ENCODE measurements around the gene FCGR2B.

Gene FCGR2B

GRCh38 chr1:161726473-161727255, 63.7 kb downstream of the FCGR2B start:
- peak; percentile 72 for ATAC-seq (ENCODE audit: insufficient read depth, low read depth)
- H3K27me3 ChIP-seq (ENCODE audit: insufficient read depth, low read length, poor library complexity) = peaks cover 56% of the 10 kb centered on the region
- peak; percentile 76 for DNase-seq
- no peaks in the 10 kb centered on the region for H3K36me3 ChIP-seq (ENCODE audit: insufficient read depth, low read length)
- H3K79me2 ChIP-seq (ENCODE audit: insufficient read depth, low read length) = no peaks in the 10 kb centered on the region
- no peaks in the 10 kb centered on the region for H3K9me3 ChIP-seq (ENCODE audit: insufficient read depth, low read length, severe bottlenecking)
- H4K20me1 ChIP-seq (ENCODE audit: insufficient read depth, low read length) = no peaks in the 10 kb centered on the region
- H3K9ac ChIP-seq (ENCODE audit: low read depth, low read length) = peak overlapping the region; percentile 69
- peaks cover 31% of the 10 kb centered on the region for H3K4me1 ChIP-seq (ENCODE audit: insufficient read depth, low read length)
- H3K4me3 ChIP-seq (ENCODE audit: low read depth in 1 of 2, low read length in 2 of 2) = peak overlapping the region; percentile 51 to 89
- peak overlapping the region; percentile 84 for H2AFZ ChIP-seq (ENCODE audit: low read depth, low read length)
- TF ChIP-seq, protein P1, sequence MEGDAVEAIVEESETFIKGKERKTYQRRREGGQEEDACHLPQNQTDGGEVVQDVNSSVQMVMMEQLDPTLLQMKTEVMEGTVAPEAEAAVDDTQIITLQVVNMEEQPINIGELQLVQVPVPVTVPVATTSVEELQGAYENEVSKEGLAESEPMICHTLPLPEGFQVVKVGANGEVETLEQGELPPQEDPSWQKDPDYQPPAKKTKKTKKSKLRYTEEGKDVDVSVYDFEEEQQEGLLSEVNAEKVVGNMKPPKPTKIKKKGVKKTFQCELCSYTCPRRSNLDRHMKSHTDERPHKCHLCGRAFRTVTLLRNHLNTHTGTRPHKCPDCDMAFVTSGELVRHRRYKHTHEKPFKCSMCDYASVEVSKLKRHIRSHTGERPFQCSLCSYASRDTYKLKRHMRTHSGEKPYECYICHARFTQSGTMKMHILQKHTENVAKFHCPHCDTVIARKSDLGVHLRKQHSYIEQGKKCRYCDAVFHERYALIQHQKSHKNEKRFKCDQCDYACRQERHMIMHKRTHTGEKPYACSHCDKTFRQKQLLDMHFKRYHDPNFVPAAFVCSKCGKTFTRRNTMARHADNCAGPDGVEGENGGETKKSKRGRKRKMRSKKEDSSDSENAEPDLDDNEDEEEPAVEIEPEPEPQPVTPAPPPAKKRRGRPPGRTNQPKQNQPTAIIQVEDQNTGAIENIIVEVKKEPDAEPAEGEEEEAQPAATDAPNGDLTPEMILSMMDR (IDR thresholded peaks at IDR 0.05; ENCODE audit: borderline replicate concordance, extremely low read depth, low read length, poor library complexity, severe bottlenecking) = no peak
- peak; percentile 73 for TF ChIP-seq EZH2 (IDR thresholded peaks at IDR 0.05; ENCODE audit: borderline replicate concordance, low read depth, low read length, severe bottlenecking)
- peak overlapping the region; percentile 66 for H3K27ac ChIP-seq (ENCODE audit: low read length)
- peak overlapping the region; percentile 99 for H3K4me2 ChIP-seq (ENCODE audit: insufficient read depth, low read length)

- no peaks in the 10 kb centered on the region for H3K36me3 ChIP-seq (ENCODE audit: insufficient read depth, low read length)
- peak overlapping the region; percentile 51 to 89 for H3K4me3 ChIP-seq (ENCODE audit: low read depth in 1 of 2, low read length in 2 of 2)
- H3K9me3 ChIP-seq (ENCODE audit: insufficient read depth, low read length, severe bottlenecking) = no peaks in the 10 kb centered on the region
- peaks cover 58% of the 10 kb centered on the region for H3K27me3 ChIP-seq (ENCODE audit: insufficient read depth, low read length, poor library complexity)
- no peaks in the 10 kb centered on the region for H4K20me1 ChIP-seq (ENCODE audit: insufficient read depth, low read length)
- ATAC-seq (ENCODE audit: insufficient read depth, low read depth) = peak; percentile 69
- peaks cover 31% of the 10 kb centered on the region for H3K4me1 ChIP-seq (ENCODE audit: insufficient read depth, low read length)
- peak overlapping the region; percentile 77 for H2AFZ ChIP-seq (ENCODE audit: low read depth, low read length)
- peak; percentile 72 for DNase-seq
- H3K4me2 ChIP-seq (ENCODE audit: insufficient read depth, low read length) = peak overlapping the region; percentile 99
- peak overlapping the region; percentile 69 for H3K9ac ChIP-seq (ENCODE audit: low read depth, low read length)
- TF ChIP-seq, protein P1 (IDR thresholded peaks at IDR 0.05; ENCODE audit: borderline replicate concordance, extremely low read depth, low read length, poor library complexity, severe bottlenecking) = no peak
- TF ChIP-seq EZH2 (IDR thresholded peaks at IDR 0.05; ENCODE audit: borderline replicate concordance, low read depth, low read length, severe bottlenecking) = no peak
- peak overlapping the region; percentile 61 for H3K27ac ChIP-seq (ENCODE audit: low read length)
- no peaks in the 10 kb centered on the region for H3K79me2 ChIP-seq (ENCODE audit: insufficient read depth, low read length)
Observed at GRCh38 chr1:161727256-161727924, 64.4 kb downstream of the FCGR2B start.

Measured in DND-41 (cell line).